Fibroblast of peridontal ligament (primary cell): Measurements from ENCODE around the gene SCYGR2.

ENCODE experiments used
- DNase-seq: peaks from one replicate; pipeline ENCODE4 v3.0.0-alpha.2; 2010; ENCODE audit errors: extremely low read depth

The SCYGR2 gene

GRCh38 chr2:227612546-227613271, 14.0 kb downstream of the SCYGR2 start:
- no peak for DNase-seq

GRCh38 chr2:227613272-227613660, 14.6 kb downstream of the SCYGR2 start:
- no peak for DNase-seq

DNA sequence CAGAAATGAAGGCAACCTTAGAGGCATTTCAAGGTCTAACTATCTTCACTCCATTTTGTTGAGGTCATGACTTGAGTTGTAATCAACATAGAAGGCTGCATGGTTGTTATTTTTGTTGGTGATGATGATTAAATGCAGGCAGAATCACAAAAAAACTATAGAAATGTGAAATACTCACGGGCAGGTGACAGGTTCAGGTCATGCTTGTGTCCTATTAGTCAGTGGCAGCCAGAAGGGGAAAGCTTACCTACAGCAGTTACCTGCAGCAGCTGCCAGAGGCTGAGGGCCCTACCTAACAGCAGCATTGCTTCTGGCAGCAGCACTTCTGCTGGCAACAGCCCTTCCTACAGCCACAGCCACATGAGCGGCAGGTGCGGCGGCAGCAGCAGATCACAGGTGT, 15.6 kb downstream of the SCYGR2 start:
- no peak for DNase-seq

- no peak for DNase-seq
These were observed 16.0 kb downstream of the SCYGR2 start, which contains the start of gene SCYGR3 for GRCh38 chr2:227614740-227615139. Gene SCYGR3 (minus strand): TSS chr2:227614840. CDS start chr2:227614840, 0 bp downstream.

DNA sequence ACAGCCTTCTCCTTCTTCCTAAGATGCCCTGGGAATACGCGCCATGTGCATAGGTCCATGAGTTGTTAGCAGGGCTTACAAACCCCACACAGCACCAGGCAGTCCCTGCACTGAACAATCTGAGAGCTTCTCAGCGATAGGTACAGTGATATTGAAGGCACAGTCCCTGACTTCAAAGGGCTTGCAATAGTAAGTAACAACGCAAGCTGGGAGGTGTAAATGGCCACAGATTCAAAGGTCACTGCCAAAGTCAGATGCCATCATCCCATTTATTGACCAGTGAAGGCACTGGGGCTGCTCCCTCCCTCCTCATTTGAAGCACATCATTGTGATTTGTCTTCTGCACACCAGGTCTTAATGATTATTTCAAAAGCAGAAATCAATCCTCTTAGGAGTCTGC, 16.5 kb downstream of the SCYGR2 start:
- no peak for DNase-seq

DNA sequence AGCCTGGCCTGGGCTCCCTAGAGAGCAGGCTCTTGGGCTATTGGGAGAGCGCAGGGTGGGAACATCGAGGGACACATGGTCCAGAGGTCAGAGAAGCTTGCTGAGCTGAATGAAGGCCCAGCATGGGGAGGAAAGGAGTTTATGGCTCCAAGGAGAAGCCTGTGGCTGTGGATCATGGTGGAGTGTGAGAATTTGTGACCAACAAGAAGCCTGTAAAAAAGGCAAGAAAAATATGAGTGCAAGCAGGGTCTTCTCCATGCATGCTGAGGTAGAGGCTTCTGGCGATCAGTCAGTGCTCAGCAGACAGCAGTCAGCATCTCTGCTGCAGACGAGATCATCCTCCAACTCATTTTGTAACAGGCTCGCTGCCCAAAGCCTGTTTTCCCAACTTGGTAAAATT, 17.2 kb downstream of the SCYGR2 start:
- DNase-seq: no peak

GRCh38 chr2:227616631-227617030, 17.9 kb downstream of the SCYGR2 start:
- DNase-seq: no peak

GRCh38 chr2:227617316-227618230, 18.9 kb downstream of the SCYGR2 start, which contains the start of gene SCYGR4:
Gene SCYGR4 (plus strand): TSS chr2:227617498. CDS start chr2:227617498, 0 bp downstream.
- DNase-seq: no peak

- peak; percentile 48 for DNase-seq
These were observed 24.5 kb downstream of the SCYGR2 start for GRCh38 chr2:227623226-227623625.

DNA sequence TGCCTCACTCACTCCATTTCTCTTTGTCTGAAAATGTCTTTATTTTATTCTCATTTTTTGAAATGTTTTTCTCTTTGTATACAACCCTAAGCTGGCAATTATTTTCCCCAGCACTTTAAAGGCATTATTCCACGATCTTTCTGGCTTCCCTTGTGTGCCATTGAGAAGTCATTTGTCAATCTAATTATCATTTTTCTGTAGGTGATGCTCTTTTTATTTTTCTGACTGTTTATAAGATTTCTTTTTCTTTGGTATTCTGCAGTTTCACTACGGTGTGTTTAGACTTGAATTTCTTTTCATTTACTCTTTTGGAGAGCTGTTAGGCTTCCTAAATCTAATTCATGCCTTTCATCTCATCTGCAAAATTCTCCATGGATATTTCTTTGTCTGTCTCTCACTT, 26.7 kb downstream of the SCYGR2 start:
- no peak for DNase-seq

DNA sequence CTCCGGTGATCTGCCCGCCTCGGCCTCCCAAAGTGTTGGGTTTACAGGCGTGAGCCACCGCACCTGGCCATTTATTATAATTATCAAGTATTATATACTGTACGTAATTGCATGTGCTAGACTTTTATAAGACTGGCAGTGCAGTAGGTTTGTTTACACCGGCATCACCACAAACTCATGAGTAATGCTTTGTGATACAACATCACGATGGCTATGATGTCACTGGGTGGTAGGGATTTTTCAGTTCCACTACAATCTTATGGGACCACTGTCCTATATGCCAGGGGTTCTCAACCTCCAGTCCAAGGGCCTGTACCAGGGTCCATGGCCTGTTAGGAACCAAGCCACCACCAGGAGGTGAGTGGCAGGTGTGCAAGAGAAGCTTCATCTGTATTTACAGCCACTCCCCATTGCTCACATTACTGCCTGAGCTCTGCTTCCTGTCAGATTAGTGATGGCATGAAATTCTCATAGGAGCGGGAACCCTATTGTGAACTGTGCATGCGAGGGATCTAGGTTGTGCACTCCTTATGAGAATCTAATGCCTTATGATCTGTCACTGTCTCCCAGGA, 28.0 kb downstream of the SCYGR2 start:
- no peak for DNase-seq

DNA sequence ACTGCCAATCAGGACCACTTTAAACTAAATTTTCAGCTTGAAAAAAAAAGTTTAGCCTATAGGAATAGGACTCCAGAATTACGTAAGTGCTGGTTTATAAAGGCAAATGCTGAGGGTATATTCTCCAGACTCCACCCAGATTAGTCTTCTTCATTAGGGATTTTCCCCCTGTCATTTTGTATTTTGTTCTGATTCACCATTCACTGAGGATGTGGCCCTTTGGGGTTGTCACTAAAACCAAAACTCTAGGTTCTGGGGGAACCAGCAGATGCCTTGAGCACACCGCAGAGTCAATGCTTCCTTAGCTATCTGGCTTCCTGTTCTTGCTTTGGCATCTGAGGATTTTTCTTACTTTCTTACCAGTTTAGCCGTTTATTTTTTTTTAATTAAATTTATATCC, 29.1 kb downstream of the SCYGR2 start:
- no peak for DNase-seq

DNA sequence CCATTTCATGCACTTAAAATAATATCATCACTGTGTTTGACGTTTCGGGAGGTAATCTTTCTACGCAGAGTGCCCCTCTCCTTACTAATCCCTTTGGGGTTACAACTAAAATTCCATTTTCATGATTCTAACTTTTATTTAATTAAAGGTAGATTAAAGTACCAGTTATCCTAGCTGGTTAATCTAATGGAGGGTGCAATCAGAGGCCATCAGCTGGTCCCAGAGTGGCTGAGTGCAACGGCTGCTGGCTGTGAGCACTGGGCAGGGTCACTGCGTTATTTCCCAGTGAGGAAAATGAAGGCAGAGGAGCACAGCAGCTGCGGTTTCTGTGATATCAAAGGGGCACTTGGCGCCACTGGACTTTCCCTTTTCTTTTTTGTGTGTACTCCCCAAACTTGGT, 30.7 kb downstream of the SCYGR2 start:
- no peak for DNase-seq

GRCh38 chr2:227630322-227630721, 31.6 kb downstream of the SCYGR2 start:
- no peak for DNase-seq

DNA sequence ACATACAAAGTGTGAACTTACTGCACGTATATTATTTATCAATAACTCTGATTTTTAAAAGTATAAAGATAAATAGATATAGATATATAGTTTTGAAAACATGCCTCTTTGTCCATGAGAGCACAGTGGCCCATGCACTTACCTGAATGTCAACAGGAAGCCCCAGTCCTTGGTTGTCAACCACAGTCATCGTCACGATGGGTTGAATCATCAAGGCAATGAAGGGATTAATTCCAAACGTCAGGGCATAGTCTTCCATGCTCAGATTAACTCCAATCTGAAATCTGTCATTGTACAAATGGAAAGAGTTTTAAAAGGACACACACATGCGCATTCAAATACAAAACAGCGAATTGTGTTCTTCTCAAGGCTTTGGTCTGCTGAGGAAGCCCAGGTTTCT, 34.1 kb downstream of the SCYGR2 start:
- DNase-seq: no peak

GRCh38 chr2:227634201-227634600, 35.5 kb downstream of the SCYGR2 start:
- no peak for DNase-seq

DNA sequence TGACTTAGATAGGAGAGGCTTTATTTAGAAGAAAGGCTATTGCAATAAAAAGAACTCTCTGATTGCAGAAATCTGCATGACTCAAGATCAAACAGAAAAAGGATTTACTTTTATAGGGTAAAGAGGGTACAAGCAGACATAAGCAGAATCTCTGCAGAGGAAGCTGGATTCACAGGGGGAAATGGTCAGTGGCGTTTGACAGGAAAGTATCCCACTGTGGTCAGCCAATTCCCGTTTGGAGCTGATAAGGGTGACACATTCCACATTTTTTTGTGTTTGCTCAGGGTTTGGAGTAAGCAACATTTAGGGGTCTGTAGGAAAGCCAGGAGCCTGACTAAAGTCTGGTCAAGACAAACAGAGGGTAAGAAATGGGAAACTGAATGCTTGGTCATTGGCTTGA, 44.0 kb downstream of the SCYGR2 start:
- DNase-seq: no peak

GRCh38 chr2:227643990-227644551, 45.4 kb downstream of the SCYGR2 start:
- DNase-seq: no peak
